Raji (cell line): ENCODE data around the gene ARID5B.

ENCODE experiments used
- POLR2A ChIP-seq: IDR thresholded peaks from 2 replicates; pipeline ENCODE4 v1.6.1; 2011; ENCODE audit warnings: low read depth, low read length, control low read depth; ENCODE audit not compliant: insufficient read depth

Gene ARID5B

GRCh38 chr10:61961278-61961677 lies 59.8 kb downstream of the ARID5B start:
- no peak for TF ChIP-seq POLR2A

GRCh38 chr10:61962971-61963370 lies 61.5 kb downstream of the ARID5B start:
- TF ChIP-seq POLR2A, result no peak

DNA sequence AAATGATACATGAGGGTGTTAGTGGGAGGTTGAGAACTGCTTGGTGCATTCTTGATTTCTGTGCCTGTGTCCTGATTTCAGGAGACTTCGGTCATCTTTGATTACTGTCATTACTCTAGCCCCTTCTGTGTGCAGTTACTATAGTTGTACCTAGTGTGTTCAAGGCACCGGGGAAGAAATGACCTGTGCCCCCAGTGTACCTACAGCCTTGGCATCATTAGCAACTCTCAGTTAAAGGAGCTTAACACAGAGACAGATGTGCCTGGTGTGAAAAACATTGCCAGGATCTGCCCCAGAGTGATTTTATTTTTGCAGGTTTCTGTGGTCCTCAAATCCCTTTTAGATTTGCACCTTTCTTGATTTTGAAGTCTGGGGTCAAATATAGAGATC lies 62.2 kb downstream of the ARID5B start:
- TF ChIP-seq POLR2A, result no peak

- no peak for TF ChIP-seq POLR2A
Measured at GRCh38 chr10:61964059-61964709, 62.7 kb downstream of the ARID5B start.

GRCh38 chr10:61964949-61965702 lies 63.6 kb downstream of the ARID5B start:
- TF ChIP-seq POLR2A, result no peak

DNA sequence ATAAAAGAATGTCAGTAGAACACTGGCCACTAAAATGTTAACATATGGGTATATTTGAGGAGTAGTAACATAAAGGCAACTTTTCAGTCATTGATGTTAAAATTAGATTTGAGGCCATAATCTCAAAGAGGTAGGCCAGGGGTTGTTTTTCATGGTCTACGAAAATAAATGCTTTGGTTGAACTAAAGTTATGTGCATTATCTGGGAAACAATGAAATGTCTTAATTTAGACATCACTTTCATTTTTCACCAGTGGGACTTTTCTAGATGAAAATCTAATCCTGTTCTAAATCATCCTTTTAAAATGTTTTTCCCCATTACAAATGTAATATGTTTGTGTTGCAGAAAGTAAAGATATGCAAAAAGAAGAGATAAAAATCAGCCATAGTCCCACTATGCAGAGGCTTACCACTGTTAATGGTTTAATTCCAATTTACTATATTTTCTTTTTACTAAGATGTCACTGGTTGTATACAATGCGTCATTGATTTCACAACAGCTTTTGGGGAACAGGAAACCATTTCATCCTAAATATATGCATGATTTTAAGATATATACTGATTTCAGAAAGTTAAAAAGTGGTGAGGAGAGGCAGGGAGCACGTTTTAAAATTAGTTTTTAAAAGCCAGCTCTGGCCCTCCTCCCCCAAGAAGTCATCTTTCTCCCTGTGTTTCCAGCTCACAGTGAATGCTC lies 64.3 kb downstream of the ARID5B start:
- TF ChIP-seq POLR2A, result no peak

DNA sequence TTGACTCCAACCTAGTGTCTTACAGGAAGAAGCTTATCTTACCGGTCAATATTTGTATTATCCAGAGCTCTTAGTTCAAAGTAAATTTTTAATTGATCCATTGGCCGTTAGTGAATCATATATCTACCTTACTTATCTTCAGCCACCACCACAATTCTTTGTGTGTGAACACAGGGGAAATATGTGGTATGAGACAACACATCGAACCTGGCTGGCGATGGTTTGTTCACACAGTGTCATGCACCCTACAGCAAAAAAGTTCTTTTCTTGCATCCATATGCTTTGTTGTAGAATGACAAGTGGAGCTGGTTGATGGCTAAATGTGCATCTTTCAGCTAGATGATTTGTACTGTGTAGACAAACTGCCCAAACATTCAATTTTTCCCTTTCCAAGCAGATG lies 65.8 kb downstream of the ARID5B start:
- TF ChIP-seq POLR2A, result no peak

- TF ChIP-seq POLR2A, result no peak
Measured at GRCh38 chr10:61970182-61971002, 68.9 kb downstream of the ARID5B start.

GRCh38 chr10:61971003-61971325 lies 69.5 kb downstream of the ARID5B start:
- TF ChIP-seq POLR2A, result no peak

GRCh38 chr10:61973169-61973568 lies 71.7 kb downstream of the ARID5B start:
- TF ChIP-seq POLR2A, result no peak

- no peak for TF ChIP-seq POLR2A
Measured at GRCh38 chr10:61973906-61974305, 72.4 kb downstream of the ARID5B start.

DNA sequence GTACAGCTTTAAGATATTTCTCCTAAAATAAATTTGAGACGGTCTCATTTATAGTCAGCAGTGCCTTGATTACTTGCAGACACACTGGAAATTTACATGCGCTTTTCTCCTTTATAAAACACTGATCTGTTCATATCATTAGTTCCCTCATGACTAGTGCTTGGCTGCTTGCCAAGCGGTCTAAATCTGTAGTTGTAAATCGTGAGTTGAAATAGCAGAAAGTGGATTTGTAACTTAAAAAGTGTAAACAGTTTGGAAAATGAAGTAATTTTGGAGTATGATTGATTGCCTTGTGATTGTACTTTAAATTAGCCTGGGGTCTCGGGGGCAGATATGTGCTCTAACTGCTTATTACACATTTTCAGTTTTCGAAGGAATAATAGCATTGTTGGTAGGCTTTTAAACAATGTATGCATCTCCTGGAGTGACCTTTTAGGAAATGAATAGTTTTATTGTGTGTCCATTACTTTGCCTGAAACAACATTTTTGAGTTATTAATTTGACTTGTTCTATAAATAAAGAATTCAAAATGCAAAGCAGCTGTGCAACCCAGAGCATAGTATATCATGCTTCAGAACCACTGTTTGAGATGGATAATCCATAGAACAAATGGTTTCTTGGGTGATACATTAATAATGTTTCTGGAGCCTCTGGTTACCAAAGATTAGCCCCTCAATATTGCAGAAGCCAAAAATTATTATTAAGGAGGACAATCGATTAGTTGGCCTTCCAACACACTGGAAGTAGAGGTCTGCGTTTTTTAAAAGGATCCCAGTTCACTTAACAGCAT lies 73.3 kb downstream of the ARID5B start:
- TF ChIP-seq POLR2A, result no peak

- TF ChIP-seq POLR2A, result no peak
Measured at GRCh38 chr10:61975391-61975932, 74.0 kb downstream of the ARID5B start.

DNA sequence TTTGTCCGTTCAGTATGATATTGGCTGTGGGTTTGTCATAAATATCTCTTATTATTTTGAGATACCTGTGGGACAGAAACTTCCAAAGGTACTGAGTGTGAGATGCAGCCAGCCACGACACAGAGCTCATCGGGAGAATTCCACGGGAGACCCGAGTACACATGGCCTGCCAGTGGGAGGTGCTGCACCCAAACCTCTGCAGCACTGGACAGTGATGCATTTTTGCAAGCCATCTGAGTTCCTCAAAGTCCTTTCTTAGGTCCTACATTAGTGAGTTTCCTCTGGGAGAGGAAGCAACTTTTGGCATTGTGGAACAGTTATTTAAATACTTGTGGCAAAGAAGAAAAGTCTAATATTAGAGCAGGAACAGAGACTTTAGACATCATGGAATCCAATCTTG lies 77.5 kb downstream of the ARID5B start:
- TF ChIP-seq POLR2A, result no peak
